GM12892 (cell line): ENCODE measurements around the gene ID2.

Experiments
- DNase-seq: peaks from one replicate; pipeline ENCODE4 v3.0.0; 2011; ENCODE audit not compliant: insufficient read length
- FAIRE-seq: peaks from 2 replicates; lab custom pipeline; 2011; peaks lifted over from hg19 to GRCh38; lab: Jason Lieb, UNC
- POLR2A ChIP-seq: IDR thresholded peaks from 2 replicates; pipeline ENCODE4 v1.6.1; 2011; ENCODE audit warnings: low read depth, low read length, control low read depth
- POLR2AphosphoS5 ChIP-seq: IDR thresholded peaks from 2 replicates; pipeline ENCODE4 v1.6.1; 2011; ENCODE audit warnings: low read depth, low read length, control low read depth
- TAF1 ChIP-seq: IDR thresholded peaks from 2 replicates; pipeline ENCODE4 v1.6.1; 2011; ENCODE audit warnings: low read depth, mild to moderate bottlenecking, control low read depth, low read length, borderline replicate concordance

The ID2 gene

GRCh38 chr2:8641301-8641965, 40.4 kb upstream of the ID2 start:
- TF ChIP-seq TAF1, result no peak
- TF ChIP-seq POLR2A, result no peak
- TF ChIP-seq POLR2AphosphoS5, result no peak
- DNase-seq (no peak), FAIRE-seq (no peak)

GRCh38 chr2:8642366-8643068, 39.3 kb upstream of the ID2 start:
- no peak for FAIRE-seq
- DNase-seq, result no peak
- no peak for TF ChIP-seq TAF1
- no peak for TF ChIP-seq POLR2AphosphoS5
- no peak for TF ChIP-seq POLR2A

- FAIRE-seq (no peak), DNase-seq (no peak)
- no peak for TF ChIP-seq POLR2A
- no peak for TF ChIP-seq TAF1
- TF ChIP-seq POLR2AphosphoS5, result no peak
Measured at GRCh38 chr2:8643250-8643995, 38.4 kb upstream of the ID2 start.

GRCh38 chr2:8643996-8644356, 37.9 kb upstream of the ID2 start:
- DNase-seq (no peak), FAIRE-seq (no peak)
- no peak for TF ChIP-seq TAF1
- TF ChIP-seq POLR2AphosphoS5, result no peak
- TF ChIP-seq POLR2A, result no peak

- TF ChIP-seq POLR2AphosphoS5 (no peak), POLR2A (no peak), TAF1 (no peak)
- FAIRE-seq, result no peak
- DNase-seq, result no peak
Measured at GRCh38 chr2:8644605-8645175, 37.2 kb upstream of the ID2 start.

GRCh38 chr2:8645176-8645831, 36.6 kb upstream of the ID2 start:
- no peak for TF ChIP-seq POLR2AphosphoS5
- no peak for TF ChIP-seq POLR2A
- TF ChIP-seq TAF1, result no peak
- DNase-seq (no peak), FAIRE-seq (no peak)

GRCh38 chr2:8646731-8647461, 35.0 kb upstream of the ID2 start:
- TF ChIP-seq POLR2A (no peak), POLR2AphosphoS5 (no peak), TAF1 (no peak)
- DNase-seq (no peak), FAIRE-seq (no peak)

GRCh38 chr2:8647462-8647857, 34.4 kb upstream of the ID2 start:
- DNase-seq, result no peak
- FAIRE-seq, result no peak
- TF ChIP-seq POLR2A (no peak), TAF1 (no peak), POLR2AphosphoS5 (no peak)

- DNase-seq, result no peak
- FAIRE-seq, result no peak
- TF ChIP-seq POLR2AphosphoS5, result no peak
Measured at GRCh38 chr2:8648441-8649213, 33.2 kb upstream of the ID2 start.

GRCh38 chr2:8649718-8650117, 32.1 kb upstream of the ID2 start:
- DNase-seq (no peak), FAIRE-seq (no peak)
- no peak for TF ChIP-seq POLR2AphosphoS5
- TF ChIP-seq TAF1, result no peak
- no peak for TF ChIP-seq POLR2A

- no peak for FAIRE-seq
Measured at GRCh38 chr2:8650256-8650655, 31.6 kb upstream of the ID2 start.

More at GRCh38 chr2:8650256-8650655, 31.6 kb upstream of the ID2 start:
- DNase-seq, result no peak
- TF ChIP-seq POLR2A (no peak), POLR2AphosphoS5 (no peak), TAF1 (no peak)
